Activated naive CD8-positive, alpha-beta T cell treated with anti-CD3 and anti-CD28 coated beads for 36 hours (primary cell): ENCODE results near the gene LAPTM5. TPM values are rescaled to one million over a fixed set of nuclear protein-coding genes. Genes with fewer than 3 reads are reported as not detected.
"Not testable (repeated sequence)": the region's sequence is repeated elsewhere in the genome, so short reads cannot be mapped to it uniquely, and the experiment has no call there.

Experiments
- DNase-seq: peaks from one replicate; pipeline ENCODE4 v3.0.0; 2021
- H3K27ac Mint-ChIP-seq: one replicate; pipeline ENCODE4 v1.8.0; 2022; ENCODE audit warnings: mild to moderate bottlenecking, moderate library complexity, mixed read lengths
- H3K27me3 Mint-ChIP-seq: one replicate; pipeline ENCODE4 v1.8.0; 2022; ENCODE audit warnings: mild to moderate bottlenecking, mixed read lengths
- H3K36me3 Mint-ChIP-seq: one replicate; pipeline ENCODE4 v1.8.0; 2021; ENCODE audit warnings: mild to moderate bottlenecking, mixed read lengths
- H3K4me1 Mint-ChIP-seq: one replicate; pipeline ENCODE4 v1.8.0; 2021; ENCODE audit warnings: mixed read lengths
- H3K4me3 Mint-ChIP-seq: one replicate; pipeline ENCODE4 v1.8.0; 2022; ENCODE audit warnings: mild to moderate bottlenecking, moderate library complexity, mixed read lengths
- H3K9me3 Mint-ChIP-seq: one replicate; pipeline ENCODE4 v1.8.0; 2022; ENCODE audit warnings: mixed read lengths
- total RNA-seq, 2 experiments: library from RNA; stranded (reverse); gene quantifications; one replicate each; pipeline ENCODE4 v1.2.3, GENCODE V29; 2021

LAPTM5 gene
- total RNA-seq, 2 experiments from 2014 or later = 232 to 233 TPM

DNA sequence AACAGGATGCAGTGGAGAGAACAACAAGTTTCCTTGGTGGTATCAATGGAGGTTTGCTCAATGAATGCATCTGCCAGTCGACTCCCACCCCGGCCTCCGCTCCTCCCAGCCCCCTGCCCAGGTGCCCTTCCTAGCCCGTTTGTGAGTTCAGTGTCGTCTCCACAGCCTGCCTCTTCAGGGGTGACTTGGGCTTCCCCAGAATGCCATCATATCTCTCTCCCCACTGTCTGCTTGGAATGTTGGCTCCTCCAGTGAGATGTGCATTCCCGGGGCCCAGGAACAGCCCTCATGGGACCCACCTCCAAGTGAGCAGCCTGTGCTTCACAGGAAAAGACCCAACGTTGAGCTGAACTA is 64.6 kb downstream of the LAPTM5 start:
- H3K27me3 Mint-ChIP-seq = no peaks in the 10 kb centered on the region
- no peak overlapping the region for H3K4me3 Mint-ChIP-seq
- no peaks in the 10 kb centered on the region for H3K4me1 Mint-ChIP-seq
- H3K27ac Mint-ChIP-seq = no peak overlapping the region
- no peaks in the 10 kb centered on the region for H3K9me3 Mint-ChIP-seq
- DNase-seq = no peak
- H3K36me3 Mint-ChIP-seq = no peaks in the 10 kb centered on the region

- no peaks in the 10 kb centered on the region for H3K9me3 Mint-ChIP-seq
- H3K27ac Mint-ChIP-seq = no peak overlapping the region
- no peak overlapping the region for H3K4me3 Mint-ChIP-seq
- H3K36me3 Mint-ChIP-seq = no peaks in the 10 kb centered on the region
- H3K27me3 Mint-ChIP-seq = peaks cover 2% of the 10 kb centered on the region
- H3K4me1 Mint-ChIP-seq = no peaks in the 10 kb centered on the region
- DNase-seq = no peak
These were observed 65.2 kb downstream of the LAPTM5 start for GRCh38 chr1:30692201-30692947.

- Mint-ChIP-seq H3K4me3 (no peak overlapping the region), H3K27me3 (peaks cover 9% of the 10 kb centered on the region), H3K36me3 (no peaks in the 10 kb centered on the region), H3K4me1 (no peaks in the 10 kb centered on the region), H3K9me3 (no peaks in the 10 kb centered on the region), H3K27ac (no peak overlapping the region)
- no peak for DNase-seq
These were observed 66.1 kb downstream of the LAPTM5 start for GRCh38 chr1:30691480-30691879.

DNA sequence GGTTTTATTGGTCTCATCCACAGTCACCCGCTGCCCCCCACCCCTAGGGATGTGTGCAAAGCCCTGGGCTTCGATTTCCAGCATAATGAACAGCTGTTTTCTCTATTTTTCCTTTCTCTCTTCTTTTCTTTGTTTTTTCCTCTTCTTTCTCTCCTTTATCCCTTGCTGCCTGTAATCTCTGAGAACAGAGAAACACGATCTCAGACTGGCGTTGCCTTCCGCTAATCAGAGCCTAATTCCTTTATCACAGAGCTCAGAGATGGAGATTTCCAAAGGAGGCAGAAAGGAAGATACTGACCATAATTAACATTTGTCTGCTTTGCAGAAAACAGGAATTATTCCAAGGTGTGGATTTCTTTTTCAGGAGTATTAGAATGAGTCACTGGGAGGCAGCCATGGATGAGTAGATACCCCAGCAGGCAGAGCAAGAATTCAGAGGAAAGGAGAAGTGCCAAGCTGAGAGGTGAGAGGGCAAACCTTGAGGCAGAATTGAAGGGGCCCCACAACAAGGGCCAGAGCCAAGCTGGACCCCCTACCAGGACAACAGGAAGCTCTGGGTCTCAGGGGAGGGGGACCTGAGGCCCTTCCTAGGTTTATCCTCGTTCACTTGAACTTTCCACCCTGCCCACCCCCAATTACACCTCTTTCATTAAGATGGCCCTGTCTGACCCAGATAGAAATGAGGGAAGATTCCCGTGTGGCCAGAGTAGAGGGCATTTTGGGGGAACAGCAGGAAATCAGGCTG is 67.5 kb downstream of the LAPTM5 start:
- no peak for DNase-seq
- Mint-ChIP-seq H3K27me3 (peaks cover 10% of the 10 kb centered on the region), H3K4me1 (peaks cover under 1% of the 10 kb centered on the region), H3K9me3 (no peaks in the 10 kb centered on the region), H3K27ac (no peak overlapping the region), H3K36me3 (no peaks in the 10 kb centered on the region), H3K4me3 (no peak overlapping the region)

DNA sequence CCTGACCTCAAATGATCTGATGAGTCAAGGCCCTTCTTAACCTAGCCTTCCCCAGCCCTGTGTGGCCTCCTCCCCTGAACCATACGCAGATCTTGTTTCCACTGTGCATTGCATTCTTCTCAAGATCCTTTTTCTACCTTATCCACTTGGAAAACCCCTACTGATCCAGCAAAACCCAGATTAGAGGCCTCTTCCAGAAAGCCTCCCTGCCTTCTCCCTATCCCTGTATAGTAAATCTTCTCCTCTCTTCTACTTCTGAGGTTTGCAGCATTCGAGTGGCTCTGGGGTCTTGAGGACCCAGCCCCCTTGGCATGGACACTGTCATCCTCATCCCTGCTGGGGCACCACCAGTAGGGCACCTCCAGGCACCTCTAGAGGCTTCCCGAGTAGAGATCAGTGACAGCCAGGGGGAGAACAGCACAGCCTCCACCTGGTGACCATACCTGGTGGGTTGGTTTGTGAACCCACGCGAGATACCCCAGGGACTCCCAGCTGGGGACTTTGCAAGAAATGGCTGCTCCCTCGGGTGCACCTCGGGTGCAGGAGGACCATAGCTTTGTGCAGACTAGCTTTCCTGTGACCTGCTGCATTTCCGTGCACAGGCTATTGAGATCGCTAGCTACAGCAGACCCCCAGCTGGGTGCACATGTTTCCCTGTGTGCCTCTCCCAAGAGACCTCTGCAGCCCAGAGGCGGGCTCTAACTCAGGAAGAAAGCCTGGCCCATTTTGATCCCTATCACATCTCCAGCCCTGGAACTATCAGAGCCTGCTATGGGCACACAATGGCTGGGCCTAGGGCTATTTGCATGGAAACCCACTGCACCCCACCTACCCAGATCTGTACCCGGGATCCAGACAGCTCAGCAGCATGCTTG is 68.4 kb downstream of the LAPTM5 start:
- DNase-seq = no peak
- Mint-ChIP-seq H3K27ac (no peak overlapping the region), H3K4me3 (no peak overlapping the region), H3K4me1 (peaks cover 6% of the 10 kb centered on the region), H3K9me3 (no peaks in the 10 kb centered on the region), H3K27me3 (peaks cover 19% of the 10 kb centered on the region), H3K36me3 (no peaks in the 10 kb centered on the region)

DNA sequence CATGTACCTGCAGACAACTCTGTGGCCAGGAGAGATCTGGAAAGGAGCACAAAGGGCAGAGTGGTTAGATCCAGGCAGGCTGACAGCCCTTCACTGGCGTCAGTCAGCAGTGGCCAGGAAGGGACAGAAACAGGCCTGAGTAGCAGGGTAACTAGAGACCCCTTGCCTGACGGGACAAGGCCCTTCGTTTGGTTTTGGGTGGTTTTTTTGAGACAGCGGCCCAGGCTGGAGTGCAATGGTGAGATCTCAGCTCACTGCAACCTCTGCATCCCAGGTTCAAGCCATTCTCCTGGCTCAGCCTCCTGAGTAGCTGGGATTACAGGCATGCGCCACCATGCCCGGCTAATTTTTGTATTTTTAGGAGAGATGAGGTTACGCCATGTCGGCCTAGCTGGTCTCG is 69.1 kb downstream of the LAPTM5 start:
- not testable (repeated sequence) for H3K36me3 Mint-ChIP-seq, DNase-seq, H3K4me3 Mint-ChIP-seq, H3K27ac Mint-ChIP-seq, H3K9me3 Mint-ChIP-seq, H3K4me1 Mint-ChIP-seq
- peaks cover 23% of the 10 kb centered on the region for H3K27me3 Mint-ChIP-seq

DNA sequence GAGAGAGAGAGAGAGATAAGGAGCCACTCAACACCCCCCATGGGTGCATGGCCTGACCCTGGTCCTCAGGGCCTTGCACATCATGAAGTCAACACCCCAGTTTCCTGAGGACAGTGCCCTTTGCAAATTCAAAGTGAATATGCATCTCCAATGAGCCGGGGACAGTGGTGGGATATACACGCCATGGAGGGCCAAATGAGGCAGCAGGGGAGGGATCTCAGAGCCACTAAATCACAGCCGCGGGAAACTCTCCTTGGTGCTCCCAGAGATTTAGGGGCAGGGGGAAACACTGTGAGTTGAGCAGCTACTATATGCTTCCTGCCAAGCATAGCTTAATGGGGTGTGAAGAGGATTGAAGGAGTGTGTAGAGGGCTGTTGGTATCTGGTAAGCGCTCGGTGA is 69.7 kb downstream of the LAPTM5 start:
- Mint-ChIP-seq H3K36me3 (no peaks in the 10 kb centered on the region), H3K9me3 (no peaks in the 10 kb centered on the region), H3K27ac (no peak overlapping the region), H3K4me1 (peaks cover 6% of the 10 kb centered on the region), H3K4me3 (no peak overlapping the region), H3K27me3 (peaks cover 27% of the 10 kb centered on the region)
- DNase-seq = no peak

DNA sequence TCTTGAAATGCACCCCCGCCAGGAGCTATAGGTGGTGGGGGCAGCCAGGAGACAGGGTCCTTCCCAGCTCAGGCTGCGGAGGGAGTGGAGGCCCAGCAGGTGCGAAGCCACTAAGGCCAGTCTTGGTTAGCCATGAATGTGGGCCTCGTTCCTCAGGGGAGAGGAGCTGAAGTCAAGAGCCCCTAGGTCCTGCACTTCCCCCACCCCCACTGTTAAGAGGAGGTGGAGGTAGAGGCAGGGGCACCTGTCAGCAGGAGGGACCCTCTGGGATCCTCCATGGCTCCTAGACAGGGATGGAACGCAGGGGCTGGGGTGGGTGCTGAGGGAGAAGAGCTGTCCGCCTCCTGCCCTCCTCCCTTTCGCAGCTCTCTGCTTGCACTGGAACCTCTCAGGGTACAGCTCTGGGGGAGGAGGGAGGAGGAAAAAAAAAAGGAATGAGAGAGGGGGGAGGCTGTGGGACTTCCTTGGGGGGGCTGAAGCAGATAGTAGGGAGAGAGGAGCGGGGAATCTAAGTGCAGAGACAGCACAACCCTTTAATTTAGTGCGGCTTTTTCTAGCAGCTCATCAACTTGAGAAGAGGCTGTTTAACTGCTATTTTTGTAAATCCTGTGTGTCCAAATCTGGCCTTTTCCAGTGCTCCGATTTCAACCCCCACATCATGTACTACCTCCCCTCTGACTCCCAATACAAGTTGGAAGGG is 71.2 kb downstream of the LAPTM5 start:
- peaks cover 38% of the 10 kb centered on the region for H3K27me3 Mint-ChIP-seq
- H3K4me3 Mint-ChIP-seq = no peak overlapping the region
- no peaks in the 10 kb centered on the region for H3K36me3 Mint-ChIP-seq
- H3K4me1 Mint-ChIP-seq = peaks cover 6% of the 10 kb centered on the region
- H3K9me3 Mint-ChIP-seq = no peaks in the 10 kb centered on the region
- H3K27ac Mint-ChIP-seq = no peak overlapping the region
- DNase-seq = no peak

- H3K9me3 Mint-ChIP-seq = no peaks in the 10 kb centered on the region
- H3K4me3 Mint-ChIP-seq = no peak overlapping the region
- no peaks in the 10 kb centered on the region for H3K36me3 Mint-ChIP-seq
- H3K27me3 Mint-ChIP-seq = peaks cover 38% of the 10 kb centered on the region
- H3K4me1 Mint-ChIP-seq = peaks cover 6% of the 10 kb centered on the region
- DNase-seq = no peak
- H3K27ac Mint-ChIP-seq = no peak overlapping the region
These were observed 71.8 kb downstream of the LAPTM5 start for GRCh38 chr1:30685796-30686165.

GRCh38 chr1:30684881-30685795 is 72.4 kb downstream of the LAPTM5 start:
- Mint-ChIP-seq H3K9me3 (no peaks in the 10 kb centered on the region), H3K36me3 (no peaks in the 10 kb centered on the region), H3K4me3 (peak overlapping the region; percentile 46), H3K27me3 (peaks cover 38% of the 10 kb centered on the region), H3K4me1 (peaks cover 6% of the 10 kb centered on the region), H3K27ac (no peak overlapping the region)
- DNase-seq = peak; percentile 15

- Mint-ChIP-seq H3K27ac (no peak overlapping the region), H3K4me3 (no peak overlapping the region), H3K36me3 (no peaks in the 10 kb centered on the region), H3K27me3 (peaks cover 38% of the 10 kb centered on the region), H3K9me3 (no peaks in the 10 kb centered on the region), H3K4me1 (peaks cover 6% of the 10 kb centered on the region)
- no peak for DNase-seq
These were observed 73.3 kb downstream of the LAPTM5 start for GRCh38 chr1:30684259-30684658.

DNA sequence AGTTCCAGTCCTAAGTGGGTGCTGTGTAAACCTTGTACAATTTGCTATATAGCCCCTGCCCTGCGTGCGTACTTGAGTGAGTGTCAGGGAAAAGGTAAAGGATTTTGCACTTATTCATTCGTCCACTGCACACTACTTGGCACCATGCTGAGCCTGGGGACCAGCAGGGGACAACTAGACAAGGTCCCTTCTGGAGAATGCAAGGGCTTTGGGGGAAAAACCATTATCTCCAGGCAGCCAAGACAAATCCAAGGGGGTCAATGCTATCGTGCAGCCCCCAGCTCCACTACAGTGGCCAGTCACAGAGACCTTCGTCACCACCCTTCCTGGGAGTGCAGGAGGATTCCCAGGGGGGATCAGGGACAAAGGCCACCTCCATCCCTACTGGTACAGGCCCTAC is 73.9 kb downstream of the LAPTM5 start:
- no peak overlapping the region for H3K4me3 Mint-ChIP-seq
- peaks cover 38% of the 10 kb centered on the region for H3K27me3 Mint-ChIP-seq
- H3K9me3 Mint-ChIP-seq = no peaks in the 10 kb centered on the region
- no peak for DNase-seq
- H3K4me1 Mint-ChIP-seq = peaks cover 6% of the 10 kb centered on the region
- no peaks in the 10 kb centered on the region for H3K36me3 Mint-ChIP-seq
- no peak overlapping the region for H3K27ac Mint-ChIP-seq
